Mononuclear cell (primary cell): ENCODE data around the gene PARP9. TPM values are rescaled to one million over a fixed set of nuclear protein-coding genes. Genes with fewer than 3 reads are reported as not detected.
"Not testable (repeated sequence)": the region's sequence is repeated elsewhere in the genome, so short reads cannot be mapped to it uniquely, and the experiment has no call there.

Experiments
- H3K27me3 ChIP-seq: 2 replicates; pipeline ENCODE4 v1.6.0; 2011; ENCODE audit warnings: low read length, control low read depth; ENCODE audit not compliant: insufficient read depth
- H3K4me1 ChIP-seq: 2 replicates; pipeline ENCODE4 v1.5.1; 2011; ENCODE audit warnings: mild to moderate bottlenecking, low read length, control low read depth; ENCODE audit not compliant: insufficient read depth
- H3K4me3 ChIP-seq: 2 replicates; pipeline ENCODE4 v1.5.1; 2011; ENCODE audit warnings: mild to moderate bottlenecking, low read length, moderate library complexity
- H3K9me3 ChIP-seq: 2 replicates; pipeline ENCODE4 v1.5.1; 2011; ENCODE audit warnings: low read depth, mild to moderate bottlenecking, control low read depth, low read length
- total RNA-seq: library from RNA; depleted of rRNA; stranded (reverse); fragments of >200 nt; gene quantifications from one replicate; pipeline ENCODE4 v1.2.3, GENCODE V29; 2012

PARP9 gene
- total RNA-seq, 1 donor: 25.6 TPM

DNA sequence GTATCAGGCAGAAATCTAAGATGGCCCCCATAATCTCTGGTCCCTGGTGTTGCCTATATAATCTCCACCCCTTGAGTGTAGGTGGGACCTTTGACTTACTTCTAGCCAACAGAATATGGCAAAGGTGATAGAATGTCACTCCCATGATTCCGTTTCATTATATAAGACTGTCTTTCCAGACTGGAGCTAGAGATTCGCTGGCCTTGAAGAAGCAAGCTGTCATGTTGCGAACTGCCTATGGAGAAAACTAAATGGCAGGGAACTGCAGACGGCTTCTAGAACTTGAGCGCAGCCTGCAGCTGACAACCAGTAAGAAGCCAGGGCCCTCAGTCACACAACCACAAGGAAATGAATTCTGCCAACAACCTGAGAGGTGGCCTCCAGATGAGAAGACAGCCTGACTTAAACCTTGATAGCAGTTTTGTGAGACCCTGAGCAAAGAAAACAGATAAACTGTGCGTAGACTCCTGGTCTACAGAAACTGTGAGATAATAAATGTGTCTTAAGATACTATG is 47.2 kb downstream of the PARP9 start:
- Histone ChIP-seq H3K9me3 (no peaks in the 10 kb centered on the region), H3K27me3 (no peaks in the 10 kb centered on the region), H3K4me1 (peaks cover 18% of the 10 kb centered on the region), H3K4me3 (no peak overlapping the region)

GRCh38 chr3:122515870-122516269 is 48.2 kb downstream of the PARP9 start:
- Histone ChIP-seq H3K27me3 (no peaks in the 10 kb centered on the region), H3K4me1 (peaks cover 21% of the 10 kb centered on the region), H3K9me3 (no peaks in the 10 kb centered on the region), H3K4me3 (no peak overlapping the region)

DNA sequence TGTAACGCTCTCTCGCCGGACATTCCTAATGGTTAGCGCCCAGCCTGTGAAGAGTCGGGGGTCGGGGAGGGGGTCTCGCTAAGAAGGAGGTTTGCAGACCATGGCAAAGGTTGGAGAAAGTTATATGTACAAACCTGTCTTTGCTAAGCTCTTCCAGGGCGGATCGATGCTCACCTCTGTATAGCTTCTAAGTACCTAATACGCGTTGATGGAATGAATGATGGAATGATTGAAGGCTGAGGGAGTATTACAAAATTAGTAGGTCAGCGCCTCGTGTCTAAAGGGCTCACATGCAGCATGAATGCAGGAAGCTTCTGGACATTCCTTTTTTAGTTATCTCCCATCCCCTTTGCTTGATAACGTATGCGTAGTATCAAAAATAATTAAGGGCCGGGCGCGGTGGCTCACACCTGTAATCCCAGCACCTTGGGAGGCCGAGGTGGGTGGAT is 49.1 kb downstream of the PARP9 start:
- Histone ChIP-seq H3K27me3 (no peaks in the 10 kb centered on the region), H3K4me1 (peaks cover 23% of the 10 kb centered on the region), H3K4me3 (peak overlapping the region; percentile 79), H3K9me3 (no peaks in the 10 kb centered on the region)

GRCh38 chr3:122514123-122515019 is 49.7 kb downstream of the PARP9 start, which contains the start of gene KPNA1:
TSS of gene KPNA1 (minus strand) at chr3:122514939. CDS start at chr3:122496565, 18,374 bp downstream.
- Histone ChIP-seq H3K9me3 (no peaks in the 10 kb centered on the region), H3K27me3 (no peaks in the 10 kb centered on the region), H3K4me1 (peaks cover 23% of the 10 kb centered on the region), H3K4me3 (peak within 1 kb of the TSS; percentile 79)

- peaks cover 23% of the 10 kb centered on the region for H3K4me1 ChIP-seq
- peak overlapping the region; percentile 79 for H3K4me3 ChIP-seq
- no peaks in the 10 kb centered on the region for H3K9me3 ChIP-seq
- H3K27me3 ChIP-seq: no peaks in the 10 kb centered on the region
Observed at GRCh38 chr3:122513386-122514122, 50.5 kb downstream of the PARP9 start.

DNA sequence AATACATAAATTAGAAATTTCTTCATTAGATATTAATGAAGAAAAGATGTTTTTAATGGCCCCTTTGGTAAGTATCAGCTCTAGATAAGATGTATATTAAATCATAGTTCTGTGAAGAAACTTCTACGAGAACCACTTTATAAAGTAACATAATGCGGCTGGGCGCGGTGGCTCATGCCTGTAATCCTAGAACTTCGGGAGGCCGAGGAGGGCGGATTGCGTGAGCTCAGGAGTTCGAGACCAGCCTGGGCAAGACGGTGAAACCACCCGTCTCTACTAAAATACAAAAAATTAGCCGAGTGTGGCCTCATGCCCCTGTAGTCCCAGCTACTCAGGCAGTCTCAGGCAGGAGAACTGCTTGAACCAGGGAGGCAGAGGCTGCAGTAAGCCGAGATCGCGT is 51.8 kb downstream of the PARP9 start:
- Histone ChIP-seq H3K4me3 (no peak overlapping the region), H3K9me3 (no peaks in the 10 kb centered on the region), H3K4me1 (peaks cover 28% of the 10 kb centered on the region), H3K27me3 (no peaks in the 10 kb centered on the region)

DNA sequence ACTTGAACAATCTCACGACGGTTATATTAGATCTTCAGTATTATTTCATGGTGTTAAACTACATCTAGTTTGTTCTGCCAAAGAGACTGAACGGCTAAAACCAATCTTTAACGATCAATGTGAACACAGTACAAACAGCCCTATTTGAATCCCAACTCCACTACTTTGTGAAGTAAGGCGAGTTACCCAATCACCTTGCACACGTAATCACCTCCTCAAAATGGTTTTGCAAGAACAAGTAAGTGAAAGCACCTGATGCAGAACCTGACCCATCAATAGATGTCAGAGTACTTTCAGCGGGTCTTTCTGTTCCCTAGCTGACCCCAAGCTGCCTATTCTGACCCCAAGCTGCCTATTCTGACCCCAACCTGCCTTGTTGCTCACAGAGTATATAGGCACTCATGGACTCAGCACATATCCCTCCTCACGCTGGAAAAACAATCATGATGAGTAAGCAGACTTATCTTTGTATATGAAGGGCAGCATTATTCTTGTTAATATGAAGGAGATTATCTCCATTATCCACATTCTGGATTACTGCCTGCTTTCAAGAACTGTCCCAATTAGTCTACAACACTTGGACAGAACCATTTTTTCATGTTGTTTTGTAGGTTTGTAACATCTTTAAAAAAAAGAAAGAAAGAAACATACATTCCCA is 53.1 kb downstream of the PARP9 start:
- peaks cover 28% of the 10 kb centered on the region for H3K4me1 ChIP-seq
- no peaks in the 10 kb centered on the region for H3K9me3 ChIP-seq
- H3K4me3 ChIP-seq: no peak overlapping the region
- H3K27me3 ChIP-seq: no peaks in the 10 kb centered on the region

GRCh38 chr3:122508944-122509343 is 55.2 kb downstream of the PARP9 start:
- H3K9me3 ChIP-seq, H3K4me3 ChIP-seq, H3K27me3 ChIP-seq: not testable (repeated sequence)
- H3K4me1 ChIP-seq: peaks cover 23% of the 10 kb centered on the region

DNA sequence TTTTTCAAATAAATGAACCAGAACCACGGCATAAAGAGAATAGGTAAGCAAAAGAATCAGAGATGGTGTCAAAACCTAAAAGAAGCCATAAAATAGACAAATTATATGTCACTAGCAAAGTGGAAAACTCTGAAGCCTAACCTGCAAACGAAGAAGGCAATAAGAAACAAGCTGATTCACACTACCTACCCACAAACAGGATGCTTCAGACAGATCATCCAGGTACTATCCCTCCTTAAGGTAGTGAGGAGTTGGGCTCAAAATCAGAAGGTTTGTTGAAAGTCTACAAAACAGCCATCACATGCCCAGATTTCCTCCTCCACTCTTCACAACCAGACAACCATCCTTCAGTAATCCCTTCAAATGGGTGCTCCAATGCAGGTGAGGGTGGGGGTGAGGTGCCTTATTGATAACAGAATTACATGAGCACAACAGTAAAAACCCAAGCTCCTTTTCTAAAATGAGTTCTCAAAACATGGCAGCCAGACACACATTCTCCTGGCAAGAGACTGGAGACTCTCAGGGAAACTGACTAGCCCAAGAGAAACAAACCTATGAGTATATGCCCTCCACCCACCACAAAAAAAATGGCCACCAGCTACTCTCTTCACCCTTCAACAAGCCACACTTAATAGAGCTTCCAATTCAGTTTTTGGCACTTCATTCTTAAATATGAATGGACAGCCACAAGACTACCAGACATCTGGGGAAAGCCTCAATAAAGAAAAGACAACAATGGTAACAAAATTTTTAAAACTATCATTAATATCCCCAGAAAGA is 55.8 kb downstream of the PARP9 start:
- H3K9me3 ChIP-seq: no peaks in the 10 kb centered on the region
- H3K4me3 ChIP-seq: no peak overlapping the region
- no peaks in the 10 kb centered on the region for H3K27me3 ChIP-seq
- H3K4me1 ChIP-seq: peaks cover 17% of the 10 kb centered on the region

DNA sequence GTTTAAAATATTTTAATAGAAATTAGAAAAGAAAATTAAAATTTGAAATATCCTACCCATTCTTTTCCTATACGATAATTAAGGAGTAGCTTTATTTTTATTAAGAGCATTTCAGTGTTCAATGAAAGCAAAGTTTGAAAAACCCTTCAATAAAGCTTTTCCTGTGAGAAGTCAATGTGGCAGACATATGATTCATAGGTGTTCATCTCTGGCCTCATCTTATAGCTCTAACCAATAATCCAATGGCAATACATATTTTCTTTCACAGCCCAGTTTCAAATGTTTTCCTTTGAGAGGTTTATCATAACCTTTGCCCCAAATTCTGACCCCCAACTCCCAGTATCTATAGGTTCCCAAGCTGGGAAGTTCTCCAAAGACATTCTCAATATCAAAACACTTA is 57.6 kb downstream of the PARP9 start:
- Histone ChIP-seq H3K9me3 (no peaks in the 10 kb centered on the region), H3K4me3 (no peak overlapping the region), H3K4me1 (peaks cover 25% of the 10 kb centered on the region)

GRCh38 chr3:122505676-122506075 is 58.4 kb downstream of the PARP9 start:
- Histone ChIP-seq H3K27me3 (no peaks in the 10 kb centered on the region), H3K4me1 (peaks cover 24% of the 10 kb centered on the region), H3K9me3 (no peaks in the 10 kb centered on the region), H3K4me3 (no peak overlapping the region)

More for the DNA sequence above, 57.6 kb downstream of the PARP9 start:
- no peaks in the 10 kb centered on the region for H3K27me3 ChIP-seq

DNA sequence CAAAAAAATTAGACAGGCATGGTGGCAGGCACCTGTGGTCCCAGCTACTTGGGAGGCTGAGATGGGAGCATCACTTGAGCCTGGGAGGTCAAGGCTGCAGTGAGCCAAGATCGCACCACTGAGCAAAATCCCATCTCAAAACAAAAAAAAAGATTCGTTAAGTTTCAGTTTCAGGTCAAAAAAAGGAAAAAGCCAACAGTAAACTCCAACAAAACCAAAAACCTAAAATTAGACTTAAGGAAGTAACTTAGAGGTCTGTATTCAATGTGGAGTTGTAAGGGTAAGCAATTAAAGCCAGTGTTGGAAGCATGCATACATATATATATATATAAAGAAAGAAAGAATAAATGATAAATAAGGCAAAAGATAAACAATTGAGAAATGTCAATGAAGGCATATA is 61.2 kb downstream of the PARP9 start:
- Histone ChIP-seq H3K4me3 (no peak overlapping the region), H3K27me3 (no peaks in the 10 kb centered on the region), H3K4me1 (peaks cover 36% of the 10 kb centered on the region), H3K9me3 (no peaks in the 10 kb centered on the region)

GRCh38 chr3:122502139-122502538 is 62.0 kb downstream of the PARP9 start:
- no peaks in the 10 kb centered on the region for H3K27me3 ChIP-seq
- H3K9me3 ChIP-seq: no peaks in the 10 kb centered on the region
- peaks cover 42% of the 10 kb centered on the region for H3K4me1 ChIP-seq
- H3K4me3 ChIP-seq: no peak overlapping the region

GRCh38 chr3:122500964-122501363 is 63.1 kb downstream of the PARP9 start:
- not testable (repeated sequence) for H3K27me3 ChIP-seq, H3K9me3 ChIP-seq, H3K4me3 ChIP-seq
- peaks cover 52% of the 10 kb centered on the region for H3K4me1 ChIP-seq
